ENCODE measurements around the gene ABLIM2. TPM values are rescaled to one million over a fixed set of nuclear protein-coding genes. Genes with fewer than 3 reads are reported as not detected.

The ABLIM2 gene
- total and polyA plus RNA-seq, 2 of the 13 experiments (the other 11 are each of a cell fraction or from before 2014, with no cell fraction given) = 0.20 to 0.37 TPM

GRCh38 chr4:8135666-8136065, 22.9 kb downstream of the ABLIM2 start (continued):
- TF ChIP-seq HOXD1 (CRISPR knock-in tag; IDR thresholded peaks at IDR 0.05) (no peak), RFX1 (IDR thresholded peaks at IDR 0.05) (no peak), BCL6 (CRISPR knock-in tag; IDR thresholded peaks at IDR 0.05) (no peak), ZNF407 (CRISPR knock-in tag; IDR thresholded peaks at IDR 0.05; ENCODE audit: not compliant biosample characterization) (no peak), ZNF660 (CRISPR knock-in tag; IDR thresholded peaks at IDR 0.05; ENCODE audit: borderline replicate concordance, low read depth) (no peak), TBL1XR1 (IDR thresholded peaks at IDR 0.05; ENCODE audit: borderline replicate concordance, low read length, partially characterized antibody) (no peak), RBFOX2 (IDR thresholded peaks at IDR 0.05; ENCODE audit: low read depth, low read length) (no peak), IKZF1 (IDR thresholded peaks at IDR 0.05) (no peak), ZHX1 (CRISPR knock-in tag; IDR thresholded peaks at IDR 0.05; ENCODE audit: low read depth) (no peak), SAP130 (CRISPR knock-in tag; IDR thresholded peaks at IDR 0.05; ENCODE audit: low read depth) (no peak)

All from HepG2 (cell line).